CD4-positive, alpha-beta T cell treated with Interleukin-15 for 4 hours (primary cell): ENCODE data around the gene GET4.
"Not testable (repeated sequence)": the region's sequence is repeated elsewhere in the genome, so short reads cannot be mapped to it uniquely, and the experiment has no call there.

ENCODE experiments used
- DNase-seq: peaks from one replicate; pipeline ENCODE4 v3.0.0-alpha.2; 2020; ENCODE audit warnings: low spot score

The GET4 gene

GRCh38 chr7:929311-929711 lies 53.0 kb downstream of the GET4 start:
- no peak for DNase-seq

- DNase-seq = no peak
These were observed 54.8 kb downstream of the GET4 start for GRCh38 chr7:930975-931758.

GRCh38 chr7:931871-932650 lies 55.7 kb downstream of the GET4 start:
- no peak for DNase-seq

GRCh38 chr7:932651-932975 lies 56.3 kb downstream of the GET4 start:
- no peak for DNase-seq

- no peak for DNase-seq
These were observed 58.3 kb downstream of the GET4 start for GRCh38 chr7:934469-935163.

GRCh38 chr7:935164-935873 lies 59.0 kb downstream of the GET4 start:
- no peak for DNase-seq

GRCh38 chr7:935874-936385 lies 59.6 kb downstream of the GET4 start:
- DNase-seq = no peak

GRCh38 chr7:936386-937054 lies 60.2 kb downstream of the GET4 start:
- DNase-seq = peak; percentile 38

- no peak for DNase-seq
These were observed 61.6 kb downstream of the GET4 start for GRCh38 chr7:937856-938484.

- DNase-seq = no peak
These were observed 62.3 kb downstream of the GET4 start for GRCh38 chr7:938546-939185.

GRCh38 chr7:939843-940242 lies 63.5 kb downstream of the GET4 start:
- DNase-seq = no peak

- peak; percentile 15 for DNase-seq
These were observed 64.5 kb downstream of the GET4 start for GRCh38 chr7:940599-941408.

- not testable (repeated sequence) for DNase-seq
These were observed 67.4 kb downstream of the GET4 start for GRCh38 chr7:943793-944192.

GRCh38 chr7:944744-945143 lies 68.4 kb downstream of the GET4 start:
- no peak for DNase-seq

- no peak for DNase-seq
These were observed 68.8 kb downstream of the GET4 start for GRCh38 chr7:945147-945555.

GRCh38 chr7:945556-946255 lies 69.4 kb downstream of the GET4 start:
- no peak for DNase-seq
